Measurements from ENCODE around the gene CHD9. TPM values are rescaled to one million over a fixed set of nuclear protein-coding genes. Genes with fewer than 3 reads are reported as not detected.
"Not testable (repeated sequence)": the region's sequence is repeated elsewhere in the genome, so short reads cannot be mapped to it uniquely, and the experiment has no call there.

The CHD9 gene
- 10 to 100 TPM; 10.8 to 15.9 TPM for total RNA-seq

GRCh38 chr16:53054670-53055485, at the start of gene CHD9:
Gene CHD9, plus strand, starts transcription at chr16:53054991. Its CDS starts 101,099 bp downstream, at chr16:53156090.
- ATAC-seq (peak; percentile 83 to 93), DNase-seq (ENCODE audit: low spot score in 2 of 2) (peak; percentile 79 to 84)
- H3K27ac Mint-ChIP-seq: peak within 1 kb of the TSS; percentile 47 to 82
- H3K9me3 Mint-ChIP-seq: no peaks in the 10 kb centered on the region
- no peaks in the 10 kb centered on the region for H3K36me3 Mint-ChIP-seq

GRCh38 chr16:53007095-53007494, 47.7 kb upstream of the CHD9 start:
- Mint-ChIP-seq H3K27ac (no peak overlapping the region), H3K36me3 (no peaks in the 10 kb centered on the region), H3K9me3 (no peaks in the 10 kb centered on the region)
- DNase-seq (ENCODE audit: low spot score in 2 of 2) (no peak), ATAC-seq (no peak)

- no peak overlapping the region for H3K27ac Mint-ChIP-seq
- DNase-seq (ENCODE audit: low spot score in 2 of 2): no peak
- no peaks in the 10 kb centered on the region for H3K36me3 Mint-ChIP-seq
- H3K9me3 Mint-ChIP-seq: no peaks in the 10 kb centered on the region
- ATAC-seq: no peak
Observed at GRCh38 chr16:53014287-53014686, 40.5 kb upstream of the CHD9 start.

GRCh38 chr16:53018834-53019416, 35.9 kb upstream of the CHD9 start:
- no peaks in the 10 kb centered on the region for H3K9me3 Mint-ChIP-seq
- H3K36me3 Mint-ChIP-seq: no peaks in the 10 kb centered on the region
- H3K27ac Mint-ChIP-seq: no peak overlapping the region
- DNase-seq (ENCODE audit: low spot score in 2 of 2) (no peak), ATAC-seq (no peak)

GRCh38 chr16:53022374-53022773, 32.4 kb upstream of the CHD9 start:
- no peaks in the 10 kb centered on the region for H3K9me3 Mint-ChIP-seq
- H3K27ac Mint-ChIP-seq: no peak overlapping the region
- DNase-seq (ENCODE audit: low spot score in 2 of 2) (no peak), ATAC-seq (no peak)
- no peaks in the 10 kb centered on the region for H3K36me3 Mint-ChIP-seq

- Mint-ChIP-seq H3K27ac (no peak overlapping the region), H3K9me3 (no peaks in the 10 kb centered on the region), H3K36me3 (no peaks in the 10 kb centered on the region)
- DNase-seq (ENCODE audit: low spot score in 2 of 2): no peak
- no peak for ATAC-seq
Observed at GRCh38 chr16:53024045-53024444, 30.7 kb upstream of the CHD9 start.

- ATAC-seq (no peak), DNase-seq (ENCODE audit: low spot score in 2 of 2) (no peak)
- no peaks in the 10 kb centered on the region for H3K36me3 Mint-ChIP-seq
- no peak overlapping the region for H3K27ac Mint-ChIP-seq
- no peaks in the 10 kb centered on the region for H3K9me3 Mint-ChIP-seq
Observed at GRCh38 chr16:53029971-53030370, 24.8 kb upstream of the CHD9 start.

- no peaks in the 10 kb centered on the region for H3K36me3 Mint-ChIP-seq
- no peaks in the 10 kb centered on the region for H3K9me3 Mint-ChIP-seq
- no peak for ATAC-seq
- no peak for DNase-seq (ENCODE audit: low spot score in 2 of 2)
- H3K27ac Mint-ChIP-seq: no peak overlapping the region
Observed at GRCh38 chr16:53031323-53031942, 23.4 kb upstream of the CHD9 start.

- ATAC-seq (no peak), DNase-seq (ENCODE audit: low spot score in 2 of 2) (no peak)
- Mint-ChIP-seq H3K36me3 (no peaks in the 10 kb centered on the region), H3K9me3 (no peaks in the 10 kb centered on the region), H3K27ac (no peak overlapping the region)
Observed at GRCh38 chr16:53034306-53034705, 20.5 kb upstream of the CHD9 start.

- DNase-seq (ENCODE audit: low spot score in 2 of 2) (no peak), ATAC-seq (no peak)
- Mint-ChIP-seq H3K36me3 (no peaks in the 10 kb centered on the region), H3K9me3 (no peaks in the 10 kb centered on the region), H3K27ac (no peak overlapping the region)
Observed at GRCh38 chr16:53035176-53035942, 19.4 kb upstream of the CHD9 start.

- DNase-seq (ENCODE audit: low spot score in 2 of 2) (no peak), ATAC-seq (no peak)
- no peak overlapping the region for H3K27ac Mint-ChIP-seq
- H3K9me3 Mint-ChIP-seq: peaks cover 0 to 3% of the 10 kb centered on the region in 2 donors
- no peaks in the 10 kb centered on the region for H3K36me3 Mint-ChIP-seq
Observed at GRCh38 chr16:53036066-53036465, 18.7 kb upstream of the CHD9 start.

GRCh38 chr16:53036711-53037110, 18.1 kb upstream of the CHD9 start:
- DNase-seq (ENCODE audit: low spot score in 2 of 2); H3K9me3 Mint-ChIP-seq; ATAC-seq; H3K36me3 Mint-ChIP-seq; H3K27ac Mint-ChIP-seq: not testable (repeated sequence)

GRCh38 chr16:53040788-53041187, 14.0 kb upstream of the CHD9 start:
- no peak for DNase-seq (ENCODE audit: low spot score in 2 of 2)
- H3K36me3 Mint-ChIP-seq: no peaks in the 10 kb centered on the region
- ATAC-seq: no peak
- H3K9me3 Mint-ChIP-seq: peaks cover 0 to 3% of the 10 kb centered on the region in 2 donors
- peak overlapping the region in 1 of 2 donors; percentile 9 for H3K27ac Mint-ChIP-seq

- DNase-seq (ENCODE audit: low spot score in 2 of 2) (no peak), ATAC-seq (no peak)
- no peaks in the 10 kb centered on the region for H3K36me3 Mint-ChIP-seq
- peaks cover 0 to 3% of the 10 kb centered on the region in 2 donors for H3K9me3 Mint-ChIP-seq
- peak overlapping the region in 1 of 2 donors; percentile 9 for H3K27ac Mint-ChIP-seq
Observed at GRCh38 chr16:53041320-53042051, 13.3 kb upstream of the CHD9 start.

GRCh38 chr16:53042235-53042701, 12.5 kb upstream of the CHD9 start:
- ATAC-seq (no peak), DNase-seq (ENCODE audit: low spot score in 2 of 2) (no peak)
- H3K9me3 Mint-ChIP-seq: peaks cover 0 to 3% of the 10 kb centered on the region in 2 donors
- H3K36me3 Mint-ChIP-seq: no peaks in the 10 kb centered on the region
- no peak overlapping the region for H3K27ac Mint-ChIP-seq

- ATAC-seq: no peak
- H3K27ac Mint-ChIP-seq: no peak overlapping the region
Observed at GRCh38 chr16:53043428-53043831, 11.4 kb upstream of the CHD9 start.

More at GRCh38 chr16:53043428-53043831, 11.4 kb upstream of the CHD9 start:
- Mint-ChIP-seq H3K36me3 (no peaks in the 10 kb centered on the region), H3K9me3 (peaks cover 0 to 3% of the 10 kb centered on the region in 2 donors)
- no peak for DNase-seq (ENCODE audit: low spot score in 2 of 2)

Measured in activated naive CD4-positive, alpha-beta T cell treated with anti-CD3 and anti-CD28 coated beads, Interleukin-2, amount 50 U/mL, for 72 hours (primary cell).